Activated naive CD4-positive, alpha-beta T cell treated with anti-CD3 and anti-CD28 coated beads, Interleukin-2, amount 50 U/mL, for 16 hours (primary cell): ENCODE measurements around the gene CABP5.

Experiments
- DNase-seq: peaks from one replicate; pipeline ENCODE4 v3.0.0-alpha.2; 2020

The CABP5 gene

GRCh38 chr19:48029431-48029830 is 14.4 kb downstream of the CABP5 start:
- DNase-seq = no peak

- no peak for DNase-seq
Measured at GRCh38 chr19:48025480-48025879, 18.4 kb downstream of the CABP5 start.

DNA sequence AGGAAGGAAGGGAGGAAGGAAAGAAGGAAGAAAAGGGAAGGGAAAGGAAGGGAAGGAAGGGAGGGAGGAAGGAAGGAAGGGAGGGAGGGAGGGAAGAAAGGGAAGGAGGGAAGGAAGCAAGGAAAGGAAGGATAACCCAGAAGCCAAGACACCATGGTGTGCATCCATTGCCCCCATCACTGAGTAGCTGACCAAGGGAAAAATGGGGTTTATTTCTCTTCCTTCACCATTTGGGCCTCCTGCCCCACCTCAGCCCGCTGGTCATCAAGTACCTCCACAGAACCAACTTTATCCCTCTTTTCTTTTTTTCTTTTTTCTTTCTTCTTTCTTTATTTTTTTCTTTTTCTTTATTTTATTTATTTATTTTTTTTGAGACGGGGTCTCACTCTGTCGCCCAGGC is 20.4 kb downstream of the CABP5 start:
- DNase-seq = no peak

- no peak for DNase-seq
Measured at GRCh38 chr19:48023011-48023410, 20.9 kb downstream of the CABP5 start.

DNA sequence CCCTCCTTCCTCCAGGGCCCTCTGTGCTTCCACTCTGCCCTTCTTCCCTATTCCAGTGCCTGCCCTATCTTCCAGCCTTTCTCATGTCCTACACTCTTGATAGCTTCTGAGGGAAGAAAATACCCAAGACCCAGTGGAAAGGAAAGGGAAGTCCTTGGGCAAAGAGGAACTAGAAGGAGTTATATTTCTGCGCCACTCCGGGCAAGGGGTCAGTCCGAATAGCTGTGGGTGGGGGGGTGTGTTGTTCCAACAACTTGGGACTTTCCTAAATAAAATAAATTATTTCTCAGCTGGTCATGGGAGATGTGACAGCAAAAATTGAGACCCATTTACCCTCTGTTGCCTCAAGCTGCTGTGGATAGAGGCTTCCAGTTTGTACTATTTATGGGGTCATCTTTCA is 23.2 kb downstream of the CABP5 start:
- no peak for DNase-seq

DNA sequence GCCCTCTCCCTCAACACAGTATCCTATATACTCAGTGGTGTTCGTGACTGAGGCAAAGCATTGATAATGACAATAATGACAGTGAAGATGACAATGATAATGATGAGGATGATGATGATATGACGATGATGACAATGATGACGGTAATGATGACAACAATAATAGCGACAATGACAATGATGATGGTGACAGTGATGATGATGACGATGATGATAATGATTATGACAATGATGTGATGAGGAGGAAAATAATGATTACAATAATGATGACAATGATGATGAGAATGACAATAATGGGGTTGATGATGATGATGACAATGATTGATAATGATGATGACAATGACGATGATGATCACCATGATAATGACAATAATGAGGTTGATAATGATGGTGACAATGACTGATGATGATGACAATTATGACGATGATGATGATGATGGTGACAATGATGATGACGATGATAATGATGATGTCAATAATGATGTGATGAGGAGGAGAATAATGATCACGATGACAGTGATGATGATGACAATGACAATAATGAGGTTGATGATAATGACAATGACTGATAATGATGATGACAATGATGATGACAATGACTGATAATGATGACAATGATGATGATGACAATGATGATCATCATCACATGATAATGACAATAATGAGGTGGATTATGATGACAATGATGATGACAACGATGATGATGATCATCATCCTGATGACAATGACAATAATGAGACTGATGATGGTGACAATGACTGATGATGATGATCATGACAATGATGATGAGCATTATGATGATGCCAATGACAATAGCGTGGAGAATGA is 32.7 kb downstream of the CABP5 start:
- DNase-seq = no peak

- no peak for DNase-seq
Measured at GRCh38 chr19:48006762-48007161, 37.1 kb downstream of the CABP5 start.

- DNase-seq = no peak
Measured at GRCh38 chr19:48004236-48004635, 39.6 kb downstream of the CABP5 start.

DNA sequence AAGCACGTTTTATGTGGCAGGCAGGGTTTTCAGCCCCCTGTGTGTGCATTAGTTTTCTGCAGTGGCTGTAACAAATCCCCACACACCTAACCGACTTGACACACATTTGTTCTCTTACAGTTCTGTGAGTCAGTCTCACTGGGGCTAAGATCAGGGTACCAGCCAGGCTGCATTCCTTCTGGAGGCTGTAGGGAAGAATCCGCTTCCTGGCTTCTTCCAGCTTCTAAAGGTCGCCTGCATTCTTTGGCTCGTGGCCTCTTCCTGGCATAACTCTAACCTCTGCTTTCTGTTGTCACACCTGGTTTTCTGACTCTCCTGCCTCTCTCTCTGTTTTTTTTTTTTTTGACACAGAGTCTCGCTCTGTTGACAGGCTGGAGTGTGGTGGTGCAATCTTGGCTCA is 43.0 kb downstream of the CABP5 start:
- DNase-seq = no peak

DNA sequence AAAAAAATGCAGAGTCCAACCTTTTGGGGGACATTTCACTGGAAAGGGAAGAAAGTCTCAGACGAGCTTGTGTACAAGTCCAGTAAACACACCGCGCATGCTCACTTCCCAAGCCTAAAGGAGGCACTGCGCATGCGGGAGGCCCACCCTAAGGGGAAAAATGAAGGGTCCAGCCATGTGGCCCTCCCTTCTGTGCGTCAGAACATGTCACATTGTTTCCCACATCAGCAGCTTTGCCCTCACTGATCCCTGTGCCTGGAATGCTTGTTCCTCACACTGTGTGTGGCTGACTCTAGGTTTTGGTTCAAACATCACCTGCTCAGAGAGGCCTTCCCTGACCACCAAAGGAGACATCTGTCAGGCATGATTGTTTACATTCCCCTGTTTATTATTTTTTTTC is 45.1 kb downstream of the CABP5 start:
- DNase-seq = no peak

DNA sequence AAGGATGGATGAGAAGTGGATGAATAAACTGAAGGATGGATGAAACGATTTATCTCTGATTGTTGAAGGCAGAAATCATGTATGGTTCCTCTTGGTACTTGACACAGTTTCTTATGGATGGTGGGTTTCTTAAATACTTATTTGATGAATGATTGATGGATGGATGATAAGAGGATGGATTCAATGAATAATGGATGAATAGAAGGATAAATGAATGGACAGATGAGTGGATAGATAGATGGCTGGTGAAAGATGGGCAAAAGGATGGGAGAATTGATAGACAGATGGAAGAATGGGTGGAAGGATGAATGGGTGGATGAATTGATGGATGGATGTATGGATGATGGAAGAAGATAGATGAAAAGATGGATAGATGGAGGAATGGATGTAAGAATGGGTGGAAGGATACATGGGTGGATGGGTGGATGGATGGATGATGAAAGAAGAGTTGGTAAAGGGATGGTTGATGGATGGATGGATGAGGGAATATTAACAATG is 47.6 kb downstream of the CABP5 start:
- no peak for DNase-seq

DNA sequence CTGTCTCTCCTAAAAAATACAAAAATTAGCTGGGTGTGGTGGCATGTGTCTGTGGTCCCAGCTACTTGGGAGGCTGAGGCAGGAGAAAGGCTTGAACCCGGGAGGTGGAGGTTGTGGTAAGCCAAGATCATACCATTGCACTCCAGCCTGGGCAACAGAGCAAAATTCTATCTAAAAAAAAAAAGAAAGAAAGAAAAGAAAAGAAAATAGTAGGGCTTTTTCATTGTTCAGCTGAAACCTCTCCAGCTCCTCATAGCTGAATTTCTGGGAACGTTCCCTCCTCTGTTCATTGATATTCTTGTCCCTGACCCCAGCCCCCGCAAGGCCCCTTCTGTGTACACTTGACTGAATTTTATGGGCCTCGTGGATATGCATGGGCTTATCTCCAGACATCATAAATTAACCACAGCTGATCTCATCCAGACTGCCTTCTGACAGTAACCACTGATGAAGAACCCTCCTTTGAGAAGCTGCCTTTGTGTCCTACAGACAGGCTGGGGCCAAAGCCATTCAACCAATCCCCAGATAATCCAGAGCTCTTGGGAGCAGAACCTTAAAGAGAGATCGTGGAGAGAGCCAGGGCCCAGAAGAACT is 49.6 kb downstream of the CABP5 start, which contains the start of gene ELSPBP1:
TSS of gene ELSPBP1 (plus strand) at position 424 of the 594 bp plus-strand sequence. CDS start 14,036 bp downstream, outside the sequence.
- DNase-seq = no peak

DNA sequence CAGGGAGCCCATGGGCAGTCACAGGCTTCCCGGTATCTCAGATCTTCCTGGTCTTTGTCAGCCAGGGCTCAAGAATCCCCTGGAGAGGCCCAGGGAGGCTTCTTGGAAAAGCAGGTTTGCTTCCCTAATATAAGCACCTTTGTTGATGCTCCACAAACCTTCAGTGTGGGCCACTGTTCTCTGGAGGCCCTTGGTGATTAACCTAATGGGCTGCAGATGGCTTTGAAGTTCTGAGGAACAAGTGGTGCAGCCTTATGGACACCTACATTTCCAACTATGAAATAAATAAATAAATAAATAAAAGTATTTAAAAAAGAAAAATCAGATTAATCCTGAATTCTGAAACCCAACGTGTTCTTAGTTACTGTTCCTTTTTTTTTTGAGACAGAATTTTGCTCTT is 51.8 kb downstream of the CABP5 start, which contains the start of gene BSPH1:
TSS of gene BSPH1 (minus strand) at position 101 of the 400 bp plus-strand sequence. CDS start at position 12, 89 bp downstream.
- DNase-seq = no peak

DNA sequence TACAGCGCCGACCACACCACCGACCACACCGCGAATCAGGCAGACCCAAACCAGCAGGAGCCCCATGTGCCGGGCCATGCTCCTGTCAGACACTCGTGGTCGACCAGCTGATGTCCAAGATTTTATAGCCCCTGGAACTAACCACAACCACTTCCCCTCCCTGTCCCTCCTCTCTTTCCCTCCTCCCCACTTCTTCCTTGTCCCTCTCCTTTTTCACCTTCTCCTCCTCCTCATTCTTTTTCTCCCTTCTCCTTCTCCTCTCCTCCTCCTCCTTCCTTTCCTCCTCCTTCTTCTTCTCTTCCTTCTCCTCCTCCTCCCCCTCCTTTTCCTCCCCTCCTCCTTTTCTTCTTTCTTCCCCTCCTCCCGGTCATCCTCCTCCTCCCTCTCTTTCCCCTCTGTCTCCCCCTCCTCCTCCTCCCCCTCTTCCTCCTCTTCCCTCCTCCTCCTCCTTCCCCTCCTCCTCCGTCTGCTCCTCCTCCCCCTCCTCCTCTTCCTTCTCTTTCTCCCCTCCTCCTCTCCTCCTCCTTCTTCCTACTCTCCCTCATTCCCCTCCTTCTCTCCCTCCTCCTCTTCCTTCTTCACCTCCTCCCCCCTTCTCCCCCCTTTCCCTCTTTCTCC is 52.6 kb downstream of the CABP5 start:
- no peak for DNase-seq
